Fibroblast of lung (primary cell): ENCODE measurements around the gene WDFY2. TPM values are rescaled to one million over a fixed set of nuclear protein-coding genes. Genes with fewer than 3 reads are reported as not detected.

Experiments used
- DNase-seq, 2 donors: peaks; one replicate each; pipeline versions ENCODE4 v3.0.0 to v3.0.0-alpha.2; 2010; ENCODE audit warnings: low read depth in 2 of 2
- H2AFZ ChIP-seq: 2 replicates; pipeline ENCODE4 v1.5.1; 2012; ENCODE audit warnings: low read length, control low read depth, inconsistent platforms
- H3K27ac ChIP-seq: 2 replicates; pipeline ENCODE4 v1.5.1; 2011; ENCODE audit warnings: low read length, control low read depth; ENCODE audit not compliant: insufficient read depth
- H3K27me3 ChIP-seq: 2 replicates; pipeline ENCODE4 v1.5.1; 2011; ENCODE audit warnings: mild to moderate bottlenecking, low read length; ENCODE audit not compliant: control insufficient read depth, insufficient read depth
- H3K36me3 ChIP-seq: 2 replicates; pipeline ENCODE4 v1.5.1; 2011; ENCODE audit warnings: low read length; ENCODE audit not compliant: control insufficient read depth, insufficient read depth
- H3K4me1 ChIP-seq: 2 replicates; pipeline ENCODE4 v1.5.1; 2011; ENCODE audit warnings: low read length; ENCODE audit not compliant: control insufficient read depth, insufficient read depth; ENCODE audit errors: extremely low read depth
- H3K4me2 ChIP-seq: 2 replicates; pipeline ENCODE4 v1.5.1; 2011; ENCODE audit warnings: low read length, control low read depth; ENCODE audit not compliant: insufficient read depth; ENCODE audit errors: extremely low read depth
- H3K4me3 ChIP-seq, 4 experiments: fragments of 200-600 bp in 1 of 4; sonication (generic) in 1 of 4; replicated peaks in 1 of 4; 2 replicates each; pipeline ENCODE4 v1.5.1; 2011 to 2016; ENCODE audit warnings: low read length in 4 of 4, low read depth in 3 of 4, mild to moderate bottlenecking in 3 of 4, control low read depth in 2 of 4, inconsistent platforms in 1 of 4, mixed read lengths in 1 of 4; ENCODE audit not compliant: insufficient read depth in 1 of 4; ENCODE audit errors: control extremely low read depth in 1 of 4
- H3K79me2 ChIP-seq: 2 replicates; pipeline ENCODE4 v1.5.1; 2012; ENCODE audit warnings: mild to moderate bottlenecking, low read length, inconsistent platforms; ENCODE audit not compliant: control insufficient read depth, insufficient read depth
- H3K9ac ChIP-seq: 2 replicates; pipeline ENCODE4 v1.5.1; 2011; ENCODE audit warnings: mild to moderate bottlenecking, low read length, control low read depth; ENCODE audit not compliant: insufficient read depth
- H3K9me3 ChIP-seq: 2 replicates; pipeline ENCODE4 v1.5.1; 2012; ENCODE audit warnings: low read depth, low read length; ENCODE audit not compliant: control insufficient read depth, insufficient read depth
- H4K20me1 ChIP-seq: 2 replicates; pipeline ENCODE4 v1.5.1; 2011; ENCODE audit warnings: low read length; ENCODE audit not compliant: control insufficient read depth, insufficient read depth; ENCODE audit errors: extremely low read depth
- CTCF ChIP-seq, 2 donors: IDR thresholded peaks in 1 of 2; conservative IDR thresholded peaks in 1 of 2; 1 replicate in 1 of 2; 2 replicates in 1 of 2; pipeline ENCODE4 v1.5.1; 2011 to 2012; ENCODE audit warnings: low read length in 2 of 2, control low read depth in 1 of 2, inconsistent platforms in 1 of 2, low read depth in 1 of 2, mild to moderate bottlenecking in 1 of 2
- EZH2 ChIP-seq: IDR thresholded peaks from 2 replicates; pipeline ENCODE4 v1.5.1; 2012; ENCODE audit warnings: low read length, control low read depth, mild to moderate bottlenecking; ENCODE audit errors: missing control alignments
- polyA plus RNA-seq, 2 donors: library from polyadenylated mRNA; depleted of rRNA in 1 of 2; stranded (reverse) in 1 of 2; unstranded in 1 of 2; fragments of >200 nt; gene quantifications; 2 replicates each; pipeline ENCODE4 v1.2.1, GENCODE V29; 2011 to 2012; ENCODE audit warnings: missing spikeins in 1 of 2
- total RNA-seq: library from RNA; depleted of rRNA; stranded (reverse); fragments of >200 nt; gene quantifications from 2 replicates; pipeline ENCODE4 v1.2.1, GENCODE V29; 2014

WDFY2 gene
- total and polyA plus RNA-seq, 2 donors (not counting 1 experiment from before 2014, with no cell fraction given), result 4.9 to 9.2 TPM

DNA sequence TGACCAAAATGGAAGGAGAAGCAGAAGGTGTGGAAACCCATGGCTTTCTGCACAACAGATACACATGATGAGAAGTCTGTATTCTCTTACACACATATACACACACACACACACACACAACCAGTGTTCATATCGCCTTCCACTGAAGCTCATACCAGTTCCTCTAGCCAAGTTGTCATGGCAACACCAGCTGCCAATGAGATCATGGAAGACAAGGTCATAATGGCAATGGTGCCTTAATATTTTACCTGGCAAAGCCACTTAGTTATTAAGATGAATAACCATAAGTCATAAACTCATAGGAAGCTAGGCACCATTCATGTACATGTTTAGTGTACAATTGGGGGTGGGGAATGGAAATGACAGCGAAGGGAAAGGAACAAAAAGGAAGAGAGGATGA lies 222.3 kb downstream of the WDFY2 start:
- H3K4me2 ChIP-seq, result no peak overlapping the region
- no peak overlapping the region for H2AFZ ChIP-seq
- no peak overlapping the region for H3K9ac ChIP-seq
- TF ChIP-seq CTCF (conservative IDR thresholded peaks at IDR 0.05 in 1 of 2, IDR thresholded peaks at IDR 0.05 in 1 of 2; ENCODE audit: low read depth in 1 of 2, low read length in 2 of 2) (no peak), EZH2 (no peak)
- H3K36me3 ChIP-seq, result no peaks in the 10 kb centered on the region
- H4K20me1 ChIP-seq, result no peaks in the 10 kb centered on the region
- H3K27ac ChIP-seq, result no peak overlapping the region
- H3K27me3 ChIP-seq, result no peaks in the 10 kb centered on the region
- H3K4me3 ChIP-seq, result no peak overlapping the region
- peaks cover 16% of the 10 kb centered on the region for H3K4me1 ChIP-seq
- H3K9me3 ChIP-seq, result no peaks in the 10 kb centered on the region
- H3K79me2 ChIP-seq, result no peaks in the 10 kb centered on the region
- DNase-seq, result peak; percentile 33 to 35

DNA sequence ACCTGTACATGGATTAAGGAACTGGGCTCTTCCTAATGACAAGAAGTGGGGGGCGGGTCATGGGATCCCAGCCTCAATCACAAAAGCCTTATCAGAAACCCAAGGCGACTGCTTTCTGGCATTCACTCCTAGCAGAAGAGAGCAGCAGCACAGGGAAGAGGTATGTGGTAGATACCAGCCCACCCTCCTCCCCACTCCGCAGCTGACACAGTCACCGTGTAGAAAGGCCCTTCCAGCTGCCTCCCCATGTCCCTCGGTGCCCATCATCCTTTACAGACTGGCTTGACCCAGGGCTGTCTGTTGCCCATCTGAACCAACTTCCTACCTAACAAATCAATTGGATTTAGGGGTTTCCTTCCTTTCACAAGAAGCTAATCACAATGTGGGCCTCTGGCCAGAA lies 222.8 kb downstream of the WDFY2 start:
- no peak for TF ChIP-seq EZH2
- TF ChIP-seq CTCF (conservative IDR thresholded peaks at IDR 0.05 in 1 of 2, IDR thresholded peaks at IDR 0.05 in 1 of 2; ENCODE audit: low read depth in 1 of 2, low read length in 2 of 2), result no peak
- H3K4me3 ChIP-seq, result no peak overlapping the region
- DNase-seq, result no peak
- peaks cover 1% of the 10 kb centered on the region for H3K27me3 ChIP-seq
- no peak overlapping the region for H3K9ac ChIP-seq
- H3K4me1 ChIP-seq, result peaks cover 12% of the 10 kb centered on the region
- no peaks in the 10 kb centered on the region for H4K20me1 ChIP-seq
- H3K36me3 ChIP-seq, result no peaks in the 10 kb centered on the region
- no peaks in the 10 kb centered on the region for H3K79me2 ChIP-seq
- H3K4me2 ChIP-seq, result no peak overlapping the region
- H3K27ac ChIP-seq, result no peak overlapping the region
- H3K9me3 ChIP-seq, result no peaks in the 10 kb centered on the region
- no peak overlapping the region for H2AFZ ChIP-seq

DNA sequence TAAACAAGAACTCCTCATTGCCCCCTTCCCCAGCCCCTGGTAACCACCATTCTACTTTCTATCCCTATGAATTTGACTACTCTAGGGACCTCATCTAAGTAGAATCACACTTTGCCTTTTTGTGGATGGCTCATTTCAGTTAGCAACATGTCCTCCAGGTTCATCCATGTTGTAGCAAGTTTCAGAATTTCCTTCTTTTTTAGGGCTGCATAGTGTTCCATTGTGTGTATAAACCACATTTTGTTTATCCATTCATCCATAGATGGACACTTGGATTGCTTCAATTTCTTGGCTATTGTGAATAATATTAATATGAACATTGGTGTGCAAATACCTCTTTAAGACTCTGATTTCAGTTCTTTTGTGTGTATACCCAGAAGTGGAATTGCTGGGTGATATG lies 224.5 kb downstream of the WDFY2 start:
- no peak overlapping the region for H3K4me3 ChIP-seq
- H3K4me1 ChIP-seq, result no peaks in the 10 kb centered on the region
- H2AFZ ChIP-seq, result no peak overlapping the region
- no peaks in the 10 kb centered on the region for H3K79me2 ChIP-seq
- H3K9ac ChIP-seq, result no peak overlapping the region
- no peak overlapping the region for H3K4me2 ChIP-seq
- H3K27ac ChIP-seq, result no peak overlapping the region
- no peaks in the 10 kb centered on the region for H3K9me3 ChIP-seq
- peaks cover 3% of the 10 kb centered on the region for H3K27me3 ChIP-seq
- H3K36me3 ChIP-seq, result no peaks in the 10 kb centered on the region
- DNase-seq, result no peak
- no peaks in the 10 kb centered on the region for H4K20me1 ChIP-seq
- TF ChIP-seq EZH2 (no peak), CTCF (conservative IDR thresholded peaks at IDR 0.05 in 1 of 2, IDR thresholded peaks at IDR 0.05 in 1 of 2; ENCODE audit: low read depth in 1 of 2, low read length in 2 of 2) (no peak)
